GM19023 (cell line): ENCODE data around the gene CHRNA1.
"Not testable (repeated sequence)": the region's sequence is repeated elsewhere in the genome, so short reads cannot be mapped to it uniquely, and the experiment has no call there.

Experiments
- ATAC-seq: cut with Tn5 transposase; IDR thresholded peaks from one replicate; pipeline ENCODE4 v1.9.1; 2021; ENCODE audit warnings: mild to moderate bottlenecking, moderate library complexity; ENCODE audit not compliant: unreplicated experiment

Gene CHRNA1

GRCh38 chr2:174718591-174718990 lies 45.7 kb downstream of the CHRNA1 start:
- ATAC-seq: no peak

DNA sequence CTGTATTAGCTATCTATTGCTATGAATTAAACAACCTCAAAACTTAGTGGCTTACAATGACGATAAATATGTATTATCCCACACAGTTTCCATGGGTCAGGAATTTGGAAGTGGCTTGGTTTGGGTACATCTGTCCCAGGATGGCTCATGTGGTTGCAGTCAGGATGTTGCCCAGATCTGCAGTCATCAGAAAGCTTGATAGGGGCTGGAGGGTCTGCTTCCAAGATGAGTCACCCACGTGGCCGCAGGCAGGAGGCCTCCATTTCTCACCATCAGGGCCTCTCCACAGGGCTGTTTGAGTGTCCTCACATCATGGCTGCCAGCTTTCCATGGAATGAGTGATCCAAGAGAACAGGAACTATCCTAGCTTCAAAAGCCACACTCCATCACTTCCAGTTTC lies 46.4 kb downstream of the CHRNA1 start:
- no peak for ATAC-seq

GRCh38 chr2:174717273-174717672 lies 47.0 kb downstream of the CHRNA1 start:
- no peak for ATAC-seq

DNA sequence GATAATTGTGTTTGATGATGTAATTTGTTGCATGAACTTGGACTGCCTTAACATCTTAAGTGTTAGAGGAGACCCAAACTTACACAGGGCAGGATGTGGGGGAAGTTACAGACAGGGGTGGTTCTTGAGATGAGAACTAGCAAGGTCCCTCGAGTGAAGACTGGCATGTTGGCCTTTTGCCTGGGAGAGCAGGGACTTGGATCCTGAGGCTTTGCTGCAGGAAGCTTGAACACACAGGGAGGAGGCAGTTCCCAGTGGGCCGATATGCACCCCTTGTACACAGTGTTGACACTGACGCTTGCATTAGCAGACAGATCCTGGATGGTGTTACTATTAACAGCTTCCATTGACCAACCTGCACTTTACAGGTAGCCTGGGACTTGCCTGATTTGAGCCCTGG lies 47.5 kb downstream of the CHRNA1 start:
- ATAC-seq: no peak

DNA sequence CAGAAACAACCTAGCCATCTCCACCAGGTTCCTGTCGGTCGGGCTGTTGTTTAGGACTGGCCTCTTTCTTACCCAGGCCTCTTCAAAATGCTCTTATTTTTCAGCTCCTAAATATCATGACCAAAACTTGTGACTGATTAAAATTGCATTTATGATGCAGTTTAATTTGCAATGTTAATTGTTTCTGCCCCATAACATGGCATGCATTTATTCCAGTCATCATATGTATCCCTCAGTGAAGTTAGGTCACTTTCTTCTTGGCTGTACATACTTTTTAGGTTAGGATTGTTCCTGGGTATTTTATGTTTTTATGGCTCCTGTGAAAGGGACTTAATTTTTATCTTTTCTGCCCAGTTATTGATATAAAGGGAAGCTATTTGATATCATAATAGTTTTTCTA lies 50.6 kb downstream of the CHRNA1 start:
- no peak for ATAC-seq

DNA sequence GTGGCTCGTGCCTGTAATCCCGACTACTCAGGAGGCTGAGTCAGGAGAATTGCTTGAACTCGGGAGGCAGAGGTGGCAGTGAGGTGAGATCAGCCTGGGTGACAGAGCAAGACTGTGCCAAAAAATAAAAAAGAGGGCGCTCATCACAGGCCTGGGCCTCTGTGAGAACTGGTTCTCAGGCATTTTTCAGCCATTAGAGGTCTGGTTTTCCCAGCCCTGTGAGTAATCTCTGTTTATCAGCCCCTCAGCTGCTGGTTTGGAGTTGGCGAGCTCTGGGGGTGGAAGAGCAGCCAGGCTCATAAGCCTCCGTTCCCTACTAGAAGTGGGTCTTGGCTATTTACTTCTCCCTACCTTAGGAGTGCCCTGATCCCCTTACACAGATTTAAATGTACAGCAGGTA lies 53.1 kb downstream of the CHRNA1 start:
- no peak for ATAC-seq

GRCh38 chr2:174709416-174710004 lies 54.8 kb downstream of the CHRNA1 start:
- ATAC-seq: not testable (repeated sequence)

- no peak for ATAC-seq
Measured at GRCh38 chr2:174708713-174709112, 55.6 kb downstream of the CHRNA1 start.

DNA sequence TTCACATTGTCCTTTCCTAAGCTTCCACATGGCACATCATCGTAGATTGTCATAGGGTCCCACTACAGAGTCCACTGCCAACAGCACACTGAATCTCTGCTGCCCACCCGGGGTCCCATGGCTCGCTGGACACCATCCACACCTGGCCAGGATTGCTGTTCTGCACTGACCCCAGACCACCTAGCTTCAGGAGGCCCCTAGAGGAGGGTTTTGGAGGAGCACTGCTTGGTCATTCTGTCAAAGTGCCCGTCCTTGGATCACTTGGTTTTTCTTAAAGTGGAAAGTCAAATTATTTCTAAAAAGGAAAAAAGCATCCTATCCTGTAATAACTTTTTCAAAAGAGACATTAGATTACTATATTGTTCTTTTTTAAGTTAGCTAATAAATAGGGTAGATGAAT lies 59.0 kb downstream of the CHRNA1 start:
- no peak for ATAC-seq

DNA sequence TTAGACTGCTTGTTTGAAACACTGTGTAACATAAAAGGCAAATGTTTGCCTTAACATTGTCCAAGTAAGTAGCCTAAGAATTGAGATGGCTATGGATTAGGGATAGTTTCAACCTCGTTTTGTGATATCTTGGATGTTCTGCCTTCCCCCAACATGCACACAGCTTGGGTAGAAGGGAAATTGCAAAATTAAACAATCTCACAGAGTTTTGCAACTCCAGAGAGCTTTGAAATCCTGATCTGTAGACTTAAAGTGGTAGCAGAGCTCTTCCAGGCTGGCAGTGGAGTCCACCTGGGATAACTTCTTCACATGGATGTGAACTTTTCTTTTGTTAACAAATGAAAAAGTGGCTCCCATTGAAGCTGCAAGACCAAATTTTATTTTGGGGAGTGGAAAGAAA lies 59.6 kb downstream of the CHRNA1 start:
- no peak for ATAC-seq

GRCh38 chr2:174704061-174704460 lies 60.2 kb downstream of the CHRNA1 start:
- no peak for ATAC-seq

GRCh38 chr2:174703430-174703829 lies 60.8 kb downstream of the CHRNA1 start:
- no peak for ATAC-seq

- ATAC-seq: no peak
Measured at GRCh38 chr2:174702541-174702940, 61.7 kb downstream of the CHRNA1 start.

GRCh38 chr2:174699993-174700766 lies 64.1 kb downstream of the CHRNA1 start:
- no peak for ATAC-seq
